Peyer's patch (tissue), 4 donors: ENCODE data around the gene DLGAP1. TPM values are rescaled to one million over a fixed set of nuclear protein-coding genes. Genes with fewer than 3 reads are reported as not detected.

Experiments
- DNase-seq, 3 donors: peaks; one replicate each; pipeline ENCODE4 v3.0.0-alpha.2; 2017 to 2019
- H3K27ac ChIP-seq, 4 donors: fragments of 200-600 bp; sonication (generic); one replicate each; pipeline ENCODE4 v1.5.1; 2016 to 2019
- H3K27me3 ChIP-seq, 2 donors: fragments of 200-600 bp; sonication (generic); one replicate each; pipeline ENCODE4 v1.5.1; 2019
- H3K36me3 ChIP-seq, 3 donors: fragments of 200-600 bp; sonication (generic); one replicate each; pipeline ENCODE4 v1.5.1; 2016 to 2019
- H3K4me1 ChIP-seq, 4 donors: fragments of 200-600 bp; sonication (generic); one replicate each; pipeline ENCODE4 v1.5.1; 2016 to 2019
- H3K4me3 ChIP-seq, 4 donors: fragments of 200-600 bp; sonication (generic); 1 replicate in 3 of 4; 2 replicates in 1 of 4; pipeline ENCODE4 v1.5.1; 2016 to 2019; ENCODE audit warnings: mild to moderate bottlenecking in 1 of 4
- H3K9me3 ChIP-seq, 4 donors: fragments of 200-600 bp; sonication (generic); one replicate each; pipeline ENCODE4 v1.5.1; 2016 to 2019; ENCODE audit warnings: mild to moderate bottlenecking in 1 of 4
- CTCF ChIP-seq, 6 experiments: fragments of 450-650 bp in 4 of 6; fragments of 200-600 bp in 2 of 6; sonication (generic) in 1 of 6; IDR thresholded peaks; one replicate each; pipeline ENCODE4 v1.5.1; 2017 to 2019; ENCODE audit warnings: antibody characterized with exemption in 6 of 6, mild to moderate bottlenecking in 3 of 6, moderate library complexity in 1 of 6
- POLR2A ChIP-seq, 2 donors: fragments of 450-650 bp; IDR thresholded peaks; one replicate each; pipeline ENCODE4 v1.5.1; 2017; ENCODE audit warnings: antibody characterized with exemption in 2 of 2, mild to moderate bottlenecking in 2 of 2, moderate library complexity in 2 of 2
- total RNA-seq, 4 donors: library from RNA; depleted of rRNA; stranded (reverse); fragments of >200 nt; gene quantifications; one replicate each; pipeline ENCODE4 v1.1.0, GENCODE V29; 2016

The DLGAP1 gene
- total RNA-seq, 4 donors from 2014 or later, result 0.53 to 4.1 (median 2.1) TPM

GRCh38 chr18:3792711-3793110 is 662.4 kb downstream of the DLGAP1 start:
- H3K27ac ChIP-seq, result no peak overlapping the region
- no peaks in the 10 kb centered on the region for H3K9me3 ChIP-seq
- no peak for DNase-seq
- no peaks in the 10 kb centered on the region for H3K4me1 ChIP-seq
- no peaks in the 10 kb centered on the region for H3K36me3 ChIP-seq
- no peaks in the 10 kb centered on the region for H3K27me3 ChIP-seq
- TF ChIP-seq POLR2A (IDR thresholded peaks at IDR 0.05) (no peak), CTCF (IDR thresholded peaks at IDR 0.05) (no peak)
- no peak overlapping the region for H3K4me3 ChIP-seq

GRCh38 chr18:3791238-3791637 is 663.9 kb downstream of the DLGAP1 start:
- H3K4me3 ChIP-seq, result no peak overlapping the region
- TF ChIP-seq CTCF (IDR thresholded peaks at IDR 0.05), result no peak
- no peak for TF ChIP-seq POLR2A (IDR thresholded peaks at IDR 0.05)
- H3K4me1 ChIP-seq, result no peaks in the 10 kb centered on the region
- H3K27ac ChIP-seq, result no peak overlapping the region
- H3K36me3 ChIP-seq, result no peaks in the 10 kb centered on the region
- DNase-seq, result no peak
- no peaks in the 10 kb centered on the region for H3K9me3 ChIP-seq
- H3K27me3 ChIP-seq, result no peaks in the 10 kb centered on the region

- H3K4me3 ChIP-seq, result no peak overlapping the region
- no peak overlapping the region for H3K27ac ChIP-seq
- no peak for DNase-seq
- no peaks in the 10 kb centered on the region for H3K27me3 ChIP-seq
- H3K36me3 ChIP-seq, result no peaks in the 10 kb centered on the region
- no peaks in the 10 kb centered on the region for H3K9me3 ChIP-seq
- TF ChIP-seq CTCF (IDR thresholded peaks at IDR 0.05) (no peak), POLR2A (IDR thresholded peaks at IDR 0.05) (no peak)
- H3K4me1 ChIP-seq, result no peaks in the 10 kb centered on the region
These were observed 664.4 kb downstream of the DLGAP1 start for GRCh38 chr18:3790703-3791102.

- no peaks in the 10 kb centered on the region for H3K4me1 ChIP-seq
- H3K36me3 ChIP-seq, result no peaks in the 10 kb centered on the region
- TF ChIP-seq CTCF (IDR thresholded peaks at IDR 0.05) (no peak), POLR2A (IDR thresholded peaks at IDR 0.05) (no peak)
- H3K4me3 ChIP-seq, result no peak overlapping the region
- DNase-seq, result no peak
- H3K27me3 ChIP-seq, result no peaks in the 10 kb centered on the region
- H3K27ac ChIP-seq, result no peak overlapping the region
- no peaks in the 10 kb centered on the region for H3K9me3 ChIP-seq
These were observed 665.6 kb downstream of the DLGAP1 start for GRCh38 chr18:3789525-3789924.

- Histone ChIP-seq H3K4me3 (no peak overlapping the region), H3K9me3 (no peaks in the 10 kb centered on the region), H3K36me3 (no peaks in the 10 kb centered on the region), H3K4me1 (no peaks in the 10 kb centered on the region), H3K27ac (no peak overlapping the region), H3K27me3 (no peaks in the 10 kb centered on the region)
- DNase-seq, result no peak
- TF ChIP-seq CTCF (IDR thresholded peaks at IDR 0.05), result no peak
- no peak for TF ChIP-seq POLR2A (IDR thresholded peaks at IDR 0.05)
These were observed 670.2 kb downstream of the DLGAP1 start for GRCh38 chr18:3784949-3785348.

GRCh38 chr18:3782901-3783300 is 672.2 kb downstream of the DLGAP1 start:
- DNase-seq, result no peak
- no peak overlapping the region for H3K27ac ChIP-seq
- H3K4me1 ChIP-seq, result no peaks in the 10 kb centered on the region
- no peak for TF ChIP-seq POLR2A (IDR thresholded peaks at IDR 0.05)
- no peak for TF ChIP-seq CTCF (IDR thresholded peaks at IDR 0.05)
- H3K4me3 ChIP-seq, result no peak overlapping the region
- no peaks in the 10 kb centered on the region for H3K27me3 ChIP-seq
- no peaks in the 10 kb centered on the region for H3K36me3 ChIP-seq
- H3K9me3 ChIP-seq, result no peaks in the 10 kb centered on the region
